T-helper 2 cell treated with Interferon-gamma antibody and Interleukin-4, amounts not matched to agents 100 ng/mL and 5 ng/mL, for 36 hours (primary cell): ENCODE results near the gene CCDC3. TPM values are rescaled to one million over a fixed set of nuclear protein-coding genes. Genes with fewer than 3 reads are reported as not detected.
"Not testable (repeated sequence)": the region's sequence is repeated elsewhere in the genome, so short reads cannot be mapped to it uniquely, and the experiment has no call there.

ENCODE experiments used
- intact Hi-C: fragments of 100-400 bp; cut with micrococcal nuclease; formaldehyde crosslinking; loops from one replicate; pipeline ENCODE4 v1.15.1; 2023
- total RNA-seq: library from RNA; stranded (reverse); gene quantifications from 2 replicates; pipeline ENCODE4 v1.2.3, GENCODE V29; 2022

CCDC3 gene
- total RNA-seq = 0.07 and 0.09 TPM in 2 replicates

- intact Hi-C loops = no loop called here
Measured at GRCh38 chr10:13001041-13001886, at the start of gene CCDC3. TSS of gene CCDC3 (minus strand) at chr10:13001713. CDS start at chr10:13001570, 143 bp downstream.

DNA sequence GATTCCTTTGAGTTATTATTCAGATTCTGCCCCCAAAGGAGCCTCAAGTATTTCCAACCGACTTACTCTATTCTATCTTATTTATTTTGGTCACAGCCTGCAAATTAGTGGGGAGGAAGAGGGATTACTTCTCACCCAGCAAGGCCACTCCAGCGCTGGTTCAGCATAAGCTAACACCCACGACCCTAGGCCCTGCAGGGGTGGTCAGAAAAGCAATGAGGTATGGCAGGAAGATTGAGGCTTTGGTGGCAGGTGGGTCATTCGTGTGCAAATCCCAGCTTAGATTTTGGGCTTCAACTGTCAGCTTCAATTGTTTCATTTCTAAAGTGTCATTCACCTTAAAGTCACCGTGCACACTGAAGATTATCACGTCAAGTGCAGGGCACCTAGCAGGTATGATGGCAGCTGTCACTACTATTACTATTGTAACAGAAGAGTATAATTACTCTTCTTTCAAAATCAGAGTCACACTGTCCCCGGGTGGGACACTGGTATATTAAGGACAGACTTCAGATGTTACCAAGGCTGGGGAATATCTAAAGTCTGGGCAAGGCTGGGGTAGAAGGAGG is 49.7 kb upstream of the CCDC3 start:
- intact Hi-C loops = no loop called here

DNA sequence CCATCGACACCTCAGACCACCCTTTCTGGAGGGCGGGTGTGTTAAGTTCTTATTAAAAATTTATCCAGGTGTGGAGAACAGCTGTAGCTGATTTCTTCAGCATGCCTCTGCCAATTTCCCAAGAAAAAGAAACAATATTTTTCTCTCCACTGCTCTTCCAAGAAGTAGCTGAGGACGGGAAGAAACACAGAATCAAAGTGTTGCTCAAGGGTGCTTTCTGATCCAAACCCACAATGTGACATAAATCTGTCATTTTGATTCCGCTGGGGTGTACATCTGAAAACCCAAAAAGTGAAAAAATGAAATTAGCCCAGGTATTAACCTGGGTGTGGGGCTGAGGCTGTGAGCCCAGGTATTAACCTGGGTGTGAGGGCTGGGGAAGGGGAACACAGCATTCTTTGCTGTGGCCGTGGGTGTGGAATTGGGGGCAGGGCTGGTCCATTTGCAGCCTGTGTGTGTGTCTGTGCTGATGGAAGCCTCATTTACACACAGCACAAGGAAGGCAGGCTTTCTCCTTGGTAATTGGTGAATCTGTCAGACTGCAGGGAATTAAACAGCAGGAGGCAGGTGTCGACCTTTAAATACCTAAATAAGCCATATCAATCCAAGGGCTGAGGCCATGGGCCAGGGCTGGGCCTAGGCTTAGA is 48.4 kb upstream of the CCDC3 start:
- intact Hi-C loops = no loop called here

DNA sequence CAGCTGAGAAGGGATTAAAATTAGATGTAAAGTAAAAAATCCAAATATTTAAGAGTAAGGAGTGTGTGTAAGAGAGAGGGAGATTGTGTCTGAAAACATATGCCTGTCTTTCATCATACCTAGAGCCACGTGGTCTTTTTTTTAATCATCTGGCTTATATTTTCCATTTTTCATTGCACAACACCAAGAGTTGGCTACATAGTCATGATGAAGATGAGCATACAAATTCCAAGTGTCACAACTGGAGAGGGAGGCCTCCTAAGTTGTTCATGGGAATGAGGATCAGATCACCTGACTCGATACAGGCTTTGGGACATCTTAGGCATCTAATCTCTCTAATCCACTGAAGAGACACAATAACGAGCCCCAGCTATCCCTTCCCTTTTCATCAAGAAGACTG is 47.2 kb upstream of the CCDC3 start:
- intact Hi-C loops = no loop called here

GRCh38 chr10:13047529-13048206 is 46.2 kb upstream of the CCDC3 start:
- intact Hi-C loops = no loop called here

DNA sequence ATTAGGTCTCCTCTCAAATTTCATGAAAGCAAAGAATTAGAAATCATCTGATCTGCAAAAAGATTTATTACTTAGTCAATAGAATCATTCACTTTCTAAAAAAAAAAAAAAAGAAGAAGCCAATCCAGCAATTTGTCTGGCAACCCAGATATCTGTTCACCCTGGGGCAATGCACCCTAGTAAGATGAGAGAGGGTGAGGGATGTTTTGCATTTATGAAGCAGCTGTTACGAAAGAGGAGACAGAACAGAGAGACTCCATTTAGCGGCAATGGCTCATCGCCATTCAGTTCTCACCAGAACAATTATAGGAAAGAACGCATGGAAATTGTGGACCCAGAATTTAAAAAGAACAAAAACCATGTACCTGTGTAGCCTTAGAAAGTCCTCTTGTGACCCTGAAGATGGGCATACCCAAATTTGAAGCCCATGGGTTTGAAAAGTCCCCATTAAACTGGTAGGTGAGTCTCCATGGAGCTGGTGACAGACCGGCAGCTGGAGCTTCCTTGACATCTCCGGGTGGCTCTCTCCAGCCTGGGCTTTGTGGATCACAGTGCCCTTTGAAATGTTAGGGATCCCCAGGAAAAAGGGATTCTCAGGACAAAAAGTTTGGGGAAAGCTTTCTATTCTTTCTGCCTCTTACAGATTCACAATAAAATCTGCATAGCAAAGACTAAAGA is 45.5 kb upstream of the CCDC3 start:
- intact Hi-C loops = no loop called here

GRCh38 chr10:13043520-13043919 is 42.0 kb upstream of the CCDC3 start:
- intact Hi-C loops = no loop called here

DNA sequence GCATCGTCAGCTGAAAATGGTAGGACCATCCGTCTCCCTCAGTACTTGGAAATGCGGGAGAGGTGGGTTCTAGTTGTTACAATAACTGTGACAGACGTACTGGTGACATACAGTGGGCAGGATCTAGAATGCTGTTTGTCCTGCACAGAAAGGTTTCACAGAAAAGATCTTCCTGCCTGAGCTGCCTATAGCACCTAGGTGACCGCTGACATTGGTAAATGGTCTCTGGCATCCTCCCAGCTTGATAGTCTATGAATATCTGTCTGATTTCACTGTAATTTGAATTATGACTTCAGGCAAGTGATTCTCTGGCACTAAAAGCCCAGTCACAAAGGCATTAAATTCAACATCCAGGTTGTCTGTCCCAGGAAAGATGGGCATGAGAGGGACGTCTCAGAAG is 38.2 kb upstream of the CCDC3 start:
- intact Hi-C loops = no loop called here

GRCh38 chr10:13038391-13038790 is 36.9 kb upstream of the CCDC3 start:
- intact Hi-C loops = no loop called here

GRCh38 chr10:13037832-13038231 is 36.3 kb upstream of the CCDC3 start:
- intact Hi-C loops = no loop called here

GRCh38 chr10:13036841-13037240 is 35.3 kb upstream of the CCDC3 start:
- intact Hi-C loops = no loop called here

DNA sequence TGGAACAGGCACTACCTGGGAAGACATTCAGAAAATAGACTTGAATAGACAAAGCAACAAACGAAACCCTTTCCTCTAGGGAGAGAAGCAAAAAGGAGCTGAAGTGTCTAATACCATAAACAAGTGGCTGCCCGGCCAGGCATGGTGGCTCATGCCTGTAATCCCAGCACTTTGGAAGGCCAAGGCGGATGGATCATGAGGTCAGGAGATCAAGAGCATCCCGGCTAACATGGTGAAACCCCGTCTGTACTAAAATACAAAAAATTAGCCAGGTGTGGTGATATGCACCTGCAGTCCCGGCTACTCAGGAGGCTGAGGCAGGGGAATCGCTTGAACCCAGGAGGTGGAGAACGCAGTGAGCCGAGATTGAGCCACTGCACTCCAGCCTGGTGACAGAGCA is 34.2 kb upstream of the CCDC3 start:
- intact Hi-C loops = not testable (repeated sequence)

GRCh38 chr10:13026873-13027272 is 25.4 kb upstream of the CCDC3 start:
- intact Hi-C loops = no loop called here

- intact Hi-C loops = no loop called here
Measured at GRCh38 chr10:13023754-13024153, 22.2 kb upstream of the CCDC3 start.

DNA sequence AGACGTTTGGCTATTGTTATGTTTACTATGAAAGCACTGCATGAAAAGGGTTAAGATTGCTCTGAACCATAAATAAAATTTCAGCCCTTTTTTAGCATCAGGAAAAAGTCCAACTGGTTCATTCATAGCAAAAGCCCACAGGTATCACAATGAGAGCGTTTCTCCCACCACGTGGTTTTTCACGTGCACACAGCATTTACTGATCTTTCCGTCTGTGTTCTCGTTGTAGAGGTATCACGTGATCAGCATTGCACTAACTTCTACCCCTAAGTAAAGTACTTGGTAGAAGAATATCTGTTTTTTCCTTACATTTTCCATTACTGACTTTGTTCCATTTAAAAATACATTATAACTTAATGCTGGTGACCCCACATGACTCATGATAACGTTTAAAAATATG is 17.8 kb upstream of the CCDC3 start:
- intact Hi-C loops = no loop called here

DNA sequence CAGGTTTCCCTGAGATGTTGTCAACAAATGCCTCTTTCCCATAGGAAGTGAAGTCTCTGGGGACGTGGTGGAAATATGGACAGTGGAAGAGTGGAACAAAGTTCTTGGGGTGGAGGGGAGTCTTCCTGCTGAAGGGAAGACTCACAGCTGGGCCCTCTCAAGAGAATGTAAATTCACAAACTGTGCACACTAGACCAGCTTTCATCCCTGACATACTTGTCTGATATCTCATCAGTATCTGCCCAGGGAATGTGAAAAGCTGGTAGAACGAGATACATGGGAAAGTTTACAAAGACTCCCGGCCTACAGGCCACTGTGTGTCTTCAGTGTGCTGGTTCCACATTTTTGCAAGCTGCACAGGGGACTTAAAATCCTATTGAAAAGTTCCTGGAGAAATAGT is 16.7 kb upstream of the CCDC3 start:
- intact Hi-C loops = no loop called here

DNA sequence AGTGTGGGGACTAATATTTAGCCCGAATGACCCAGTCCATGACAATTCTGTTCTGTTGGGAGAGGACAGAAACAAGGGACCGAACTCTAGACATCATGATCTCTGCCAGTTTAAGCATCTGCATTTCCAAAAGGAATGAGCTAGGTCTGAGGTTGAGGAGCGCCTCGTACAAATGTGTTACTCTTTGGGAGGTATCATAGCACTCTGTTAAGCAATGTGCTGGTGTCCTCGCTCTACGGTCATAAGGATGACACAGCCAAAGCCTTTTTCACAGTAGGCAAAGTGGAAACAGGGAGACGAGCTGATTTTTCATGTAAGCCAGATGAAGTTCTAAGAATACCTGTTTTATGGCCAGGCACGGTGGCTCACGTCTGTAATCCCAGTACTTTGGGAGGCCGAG is 15.4 kb upstream of the CCDC3 start:
- intact Hi-C loops = no loop called here

GRCh38 chr10:13016426-13016825 is 14.9 kb upstream of the CCDC3 start:
- intact Hi-C loops = no loop called here

GRCh38 chr10:13006037-13006436 is 4.5 kb upstream of the CCDC3 start:
- intact Hi-C loops = no loop called here

DNA sequence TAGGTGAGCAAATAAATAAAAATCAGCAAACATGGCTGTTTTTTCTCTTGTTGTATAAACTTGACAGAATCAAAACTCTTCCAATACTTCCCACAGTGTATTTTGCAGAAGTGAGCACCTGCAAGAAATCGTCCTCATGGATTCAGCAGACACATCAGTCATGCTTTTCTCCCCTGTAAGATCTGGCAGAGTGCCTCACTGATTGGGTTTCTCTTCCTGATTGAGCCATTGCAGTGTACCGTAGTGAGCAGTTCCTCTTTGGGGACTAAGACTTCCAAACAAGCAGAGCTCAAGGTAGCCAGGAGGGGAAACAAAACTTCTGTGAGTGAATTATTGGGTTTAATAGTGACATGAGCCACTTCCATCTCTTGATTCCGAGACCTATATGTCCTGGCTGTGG is 2.2 kb upstream of the CCDC3 start:
- intact Hi-C loops = no loop called here

DNA sequence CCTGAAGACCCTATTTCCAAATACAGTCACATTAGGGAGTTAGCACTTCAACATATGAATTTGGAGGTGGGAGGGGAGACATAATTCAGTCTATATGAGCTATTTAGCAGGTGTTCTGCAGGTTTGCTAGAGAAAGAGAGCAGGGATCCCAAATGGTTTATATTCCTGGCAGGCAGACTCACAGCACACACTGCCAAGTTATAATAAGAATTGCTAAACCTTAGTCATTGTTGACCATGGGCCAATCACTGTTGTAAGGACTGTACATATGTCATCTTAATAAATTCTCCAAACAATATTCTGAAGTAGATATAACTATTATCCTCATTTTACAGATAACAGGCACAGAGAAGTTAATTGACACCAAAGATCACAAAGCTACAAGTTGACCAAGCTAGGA is 1.5 kb upstream of the CCDC3 start:
- intact Hi-C loops = no loop called here

GRCh38 chr10:13001887-13002212 is 337 bp upstream of the CCDC3 start:
- intact Hi-C loops = no loop called here
